ENCODE data around the gene METTL6. TPM values are rescaled to one million over a fixed set of nuclear protein-coding genes. Genes with fewer than 3 reads are reported as not detected.

The METTL6 gene
- total and polyA plus RNA-seq, 2 donors (not counting 1 experiment from before 2014, with no cell fraction given), result 7.6 to 23.9 TPM

DNA sequence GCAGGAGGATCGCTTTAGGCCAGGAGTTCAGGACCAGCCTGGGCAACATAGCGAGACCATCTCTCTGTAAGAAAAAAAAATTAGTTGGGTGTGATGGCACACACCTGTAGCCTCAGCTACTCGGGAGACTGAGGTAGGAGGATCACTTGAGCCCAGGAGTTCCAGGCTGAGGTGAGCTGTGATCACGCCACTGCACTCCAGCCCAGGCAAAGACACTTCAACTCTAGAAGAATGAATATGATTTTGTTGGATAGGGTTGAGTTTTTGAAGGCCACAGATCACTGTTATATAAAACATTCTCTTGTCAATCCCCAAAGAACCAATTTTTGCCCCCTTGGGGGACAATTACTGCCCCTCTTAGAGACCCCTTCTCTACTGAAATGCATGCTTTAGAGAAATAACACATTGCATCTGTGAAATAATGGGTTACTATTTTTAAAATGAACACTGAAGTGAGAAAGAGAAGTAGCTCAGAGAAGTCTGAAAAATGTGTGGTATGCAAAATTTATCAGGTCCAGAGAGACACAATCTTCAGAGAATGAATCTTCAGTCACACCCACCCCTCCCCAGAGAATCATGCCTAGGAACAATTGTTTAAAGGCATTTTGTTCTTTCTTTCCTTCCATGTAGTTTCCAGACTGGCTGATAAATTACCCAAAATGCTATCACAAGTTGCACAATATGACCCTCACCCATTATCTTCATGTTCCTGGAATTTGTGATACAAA lies 42.7 kb downstream of the METTL6 start:
- Histone ChIP-seq H3K4me2 (replicated peaks; ENCODE audit: low read depth, low read length, poor library complexity, severe bottlenecking) (peak overlapping the region; percentile 60), H3K4me3 (ENCODE audit: control extremely low read depth in 1 of 5, extremely low read depth in 1 of 5, insufficient read depth in 1 of 5, low read depth in 2 of 5, low read length in 4 of 5) (peak overlapping the region in 3 of 5 experiments; percentile 18 to 32 (median 27)), H3K9ac (ENCODE audit: low read length) (peak overlapping the region; percentile 45), H3K9me3 (ENCODE audit: control extremely low read depth in 1 of 3, control insufficient read depth in 2 of 3, insufficient read depth in 1 of 3, low read length in 2 of 3) (peaks cover 0 to 7% (median 5%) of the 10 kb centered on the region in 3 donors), H3K79me2 (ENCODE audit: control insufficient read depth, insufficient read depth, low read length) (peaks cover 17% of the 10 kb centered on the region), H3K27me3 (replicated peaks in 1 of 4; ENCODE audit: control extremely low read depth in 1 of 4, control insufficient read depth in 3 of 4, insufficient read depth in 4 of 4, low read length in 3 of 4) (no peaks in the 10 kb centered on the region), H4K20me1 (ENCODE audit: control insufficient read depth, insufficient read depth, low read length, poor library complexity, severe bottlenecking) (no peaks in the 10 kb centered on the region), H3K36me3 (replicated peaks in 1 of 2; ENCODE audit: control extremely low read depth in 1 of 2, control insufficient read depth in 1 of 2, extremely low read depth in 1 of 2, insufficient read depth in 2 of 2, low read length in 1 of 2) (no peaks in the 10 kb centered on the region), H3K4me1 (ENCODE audit: control insufficient read depth in 2 of 2, insufficient read depth in 2 of 2, low read length in 2 of 2) (peaks cover 73 to 88% of the 10 kb centered on the region in 2 donors), H3K27ac (ENCODE audit: low read length in 2 of 2) (peak overlapping the region; percentile 83 to 85), H2AFZ (ENCODE audit: insufficient read depth, low read depth, low read length, poor library complexity, severe bottlenecking) (peak overlapping the region; percentile 39)
- DNase-seq (peak; percentile 70), ATAC-seq (ENCODE audit: low read depth) (peak; percentile 89)
- no peaks in the 10 kb centered on the region for H3K27me3 Mint-ChIP-seq
- H3K4me1 Mint-ChIP-seq, result peaks cover 75% of the 10 kb centered on the region
- 8% methylated on average over 3 of the region's 4 CpGs for WGBS (ENCODE audit: insufficient coverage)
- intact Hi-C loops (cut with micrococcal nuclease), result loop anchor here (2.0 kb wide), 1 partner anchor 14 kb away; no protein-coding TSS in a partner anchor
- TF ChIP-seq EZH2 (IDR thresholded peaks at IDR 0.05; ENCODE audit: borderline replicate concordance, insufficient read depth, low read depth, low read length, poor library complexity, severe bottlenecking) (no peak), CTCF (IDR thresholded peaks at IDR 0.05) (no peak)
- peak overlapping the region; percentile 77 for H3K27ac Mint-ChIP-seq
- POLR2A ChIA-PET, result interaction anchor here (0.9 to 1.4 kb wide), 5 partner anchors 50 to 179 kb away, joined by 3 read pairs; partner anchors contain the start of gene CAPN7
- H3K9me3 Mint-ChIP-seq (ENCODE audit: insufficient read depth), result no peaks in the 10 kb centered on the region
- H3K4me3 Mint-ChIP-seq, result peak overlapping the region; percentile 57
- CTCF ChIA-PET, result interaction anchor here (0.7 to 6.8 kb wide), 20 partner anchors 15 to 183 kb away, joined by 3 to 80 read pairs (median 4); partner anchors contain the start of genes CAPN7 and SH3BP5

Data from B cell (primary cell).